GM12865 (cell line): ENCODE data around the gene TMCC1.

Experiments used
- DNase-seq: peaks from one replicate; pipeline ENCODE4 v3.0.0; 2010; ENCODE audit warnings: low read depth
- H3K4me3 ChIP-seq: 2 replicates; pipeline ENCODE4 v1.5.1; 2011; ENCODE audit warnings: mild to moderate bottlenecking, low read depth, low read length, control low read depth
- CTCF ChIP-seq: IDR thresholded peaks from 2 replicates; pipeline ENCODE4 v1.5.1; 2011; ENCODE audit warnings: low read length, control low read depth, low read depth, inconsistent platforms; ENCODE audit not compliant: insufficient read depth; ENCODE audit errors: missing control alignments

The TMCC1 gene

GRCh38 chr3:129623447-129624118 is 269.9 kb downstream of the TMCC1 start:
- no peak for DNase-seq
- no peak for TF ChIP-seq CTCF

GRCh38 chr3:129622933-129623332 is 270.6 kb downstream of the TMCC1 start:
- TF ChIP-seq CTCF, result no peak
- no peak for DNase-seq

More at GRCh38 chr3:129623447-129624118, 269.9 kb downstream of the TMCC1 start:
- H3K4me3 ChIP-seq, result no peak overlapping the region

GRCh38 chr3:129622226-129622874 is 271.2 kb downstream of the TMCC1 start:
- H3K4me3 ChIP-seq, result no peak overlapping the region
- no peak for DNase-seq
- TF ChIP-seq CTCF, result no peak

More at GRCh38 chr3:129622933-129623332, 270.6 kb downstream of the TMCC1 start:
- H3K4me3 ChIP-seq, result no peak overlapping the region

GRCh38 chr3:129621626-129622225 is 271.8 kb downstream of the TMCC1 start:
- DNase-seq, result no peak
- TF ChIP-seq CTCF, result no peak
- H3K4me3 ChIP-seq, result no peak overlapping the region

- no peak for DNase-seq
- no peak overlapping the region for H3K4me3 ChIP-seq
- no peak for TF ChIP-seq CTCF
Observed at GRCh38 chr3:129620828-129621559, 272.5 kb downstream of the TMCC1 start.

- no peak overlapping the region for H3K4me3 ChIP-seq
- no peak for DNase-seq
- no peak for TF ChIP-seq CTCF
Observed at GRCh38 chr3:129619726-129620162, 273.8 kb downstream of the TMCC1 start.
